MM.1S (cell line): ENCODE data around the gene SHISA6.

Source experiments
- DNase-seq: peaks from one replicate; pipeline ENCODE4 v3.0.0-alpha.2; 2015
- H2AFZ ChIP-seq: fragments of 300-600 bp; sonication (generic); 2 replicates; pipeline ENCODE4 v1.6.0; 2016; ENCODE audit warnings: antibody characterized with exemption, low read length
- H3F3A ChIP-seq: fragments of 300-600 bp; sonication (generic); 2 replicates; pipeline ENCODE4 v1.6.1; 2016; ENCODE audit warnings: mild to moderate bottlenecking, antibody characterized with exemption, low read length, moderate library complexity, mixed read lengths; ENCODE audit not compliant: insufficient read depth
- H3K27ac ChIP-seq: fragments of 300-600 bp; sonication (generic); 2 replicates; pipeline ENCODE4 v1.5.1; 2016; ENCODE audit warnings: mild to moderate bottlenecking, low read length
- H3K27me3 ChIP-seq: fragments of 300-600 bp; sonication (generic); replicated peaks from 2 replicates; pipeline ENCODE4 v1.6.0; 2016; ENCODE audit warnings: low read length; ENCODE audit not compliant: insufficient read depth
- H3K36me3 ChIP-seq: fragments of 300-600 bp; sonication (generic); replicated peaks from 2 replicates; pipeline ENCODE4 v1.6.1; 2016; ENCODE audit warnings: mild to moderate bottlenecking, low read length, mixed read lengths; ENCODE audit not compliant: insufficient read depth
- H3K4me1 ChIP-seq: fragments of 300-600 bp; sonication (generic); 2 replicates; pipeline ENCODE4 v1.6.1; 2016; ENCODE audit warnings: low read length, mixed read lengths
- H3K4me2 ChIP-seq: fragments of 300-600 bp; sonication (generic); 2 replicates; pipeline ENCODE4 v1.6.0; 2016; ENCODE audit warnings: low read depth, low read length
- H3K4me3 ChIP-seq: fragments of 300-600 bp; sonication (generic); 2 replicates; pipeline ENCODE4 v1.5.1; 2016; ENCODE audit warnings: low read length, mixed read lengths
- H3K79me2 ChIP-seq: fragments of 300-600 bp; sonication (generic); 2 replicates; pipeline ENCODE4 v1.6.1; 2016; ENCODE audit warnings: mixed run types, low read length, mixed read lengths
- H3K9ac ChIP-seq: fragments of 300-600 bp; sonication (generic); 2 replicates; pipeline ENCODE4 v1.6.1; 2016; ENCODE audit warnings: low read length, mixed read lengths
- H3K9me2 ChIP-seq: fragments of 300-600 bp; sonication (generic); replicated peaks from 2 replicates; pipeline ENCODE4 v1.6.1; 2016; ENCODE audit warnings: mild to moderate bottlenecking, low read length, mixed read lengths; ENCODE audit not compliant: insufficient read depth
- H3K9me3 ChIP-seq: fragments of 300-600 bp; sonication (generic); replicated peaks from 2 replicates; pipeline ENCODE4 v1.6.1; 2016; ENCODE audit warnings: mild to moderate bottlenecking, low read length, mixed read lengths; ENCODE audit not compliant: insufficient read depth
- H4K20me1 ChIP-seq: fragments of 300-600 bp; sonication (generic); 2 replicates; pipeline ENCODE4 v1.6.1; 2016; ENCODE audit warnings: mild to moderate bottlenecking, low read length, moderate library complexity, mixed read lengths; ENCODE audit not compliant: insufficient read depth
- CTCF ChIP-seq: fragments of 300-600 bp; sonication (generic); IDR thresholded peaks from 2 replicates; pipeline ENCODE4 v1.5.1; 2016; ENCODE audit warnings: antibody characterized with exemption, low read length, mixed read lengths
- EZH2 ChIP-seq: fragments of 300-600 bp; sonication (generic); optimal IDR thresholded peaks from 2 replicates; pipeline ENCODE3; 2017; ENCODE audit warnings: low read depth, mild to moderate bottlenecking, antibody characterized with exemption, low read length, mixed read lengths
- EZH2phosphoT487 ChIP-seq: fragments of 300-600 bp; sonication (generic); IDR thresholded peaks from 2 replicates; pipeline ENCODE4 v1.6.1; 2018; ENCODE audit warnings: antibody characterized with exemption, low read length

The SHISA6 gene

GRCh38 chr17:11245791-11246190 lies 4.8 kb downstream of the SHISA6 start:
- H3K36me3 ChIP-seq: no peaks in the 10 kb centered on the region
- H3K9me2 ChIP-seq: no peaks in the 10 kb centered on the region
- TF ChIP-seq EZH2phosphoT487 (no peak), CTCF (no peak), EZH2 (no peak)
- no peaks in the 10 kb centered on the region for H3K9me3 ChIP-seq
- H2AFZ ChIP-seq: no peak overlapping the region
- no peaks in the 10 kb centered on the region for H4K20me1 ChIP-seq
- H3K27ac ChIP-seq: no peak overlapping the region
- no peaks in the 10 kb centered on the region for H3F3A ChIP-seq
- H3K4me2 ChIP-seq: no peak overlapping the region
- H3K27me3 ChIP-seq: no peaks in the 10 kb centered on the region
- no peak overlapping the region for H3K9ac ChIP-seq
- H3K79me2 ChIP-seq: no peaks in the 10 kb centered on the region
- H3K4me1 ChIP-seq: no peaks in the 10 kb centered on the region
- DNase-seq: no peak
- H3K4me3 ChIP-seq: no peak overlapping the region

- no peaks in the 10 kb centered on the region for H3K9me3 ChIP-seq
These were observed 9.1 kb downstream of the SHISA6 start for GRCh38 chr17:11250161-11250560.

GRCh38 chr17:11251561-11252107 lies 10.6 kb downstream of the SHISA6 start:
- TF ChIP-seq EZH2phosphoT487 (no peak), EZH2 (no peak), CTCF (no peak)
- H3K9me2 ChIP-seq: no peaks in the 10 kb centered on the region
- no peak for DNase-seq
- H3K9me3 ChIP-seq: no peaks in the 10 kb centered on the region
- no peaks in the 10 kb centered on the region for H3K27me3 ChIP-seq
- no peaks in the 10 kb centered on the region for H3F3A ChIP-seq
- H3K27ac ChIP-seq: no peak overlapping the region
- no peaks in the 10 kb centered on the region for H3K79me2 ChIP-seq
- no peak overlapping the region for H3K9ac ChIP-seq
- no peaks in the 10 kb centered on the region for H4K20me1 ChIP-seq
- no peak overlapping the region for H3K4me2 ChIP-seq
- no peaks in the 10 kb centered on the region for H3K4me1 ChIP-seq
- no peaks in the 10 kb centered on the region for H3K36me3 ChIP-seq
- no peak overlapping the region for H2AFZ ChIP-seq
- H3K4me3 ChIP-seq: no peak overlapping the region

More at GRCh38 chr17:11250161-11250560, 9.1 kb downstream of the SHISA6 start:
- Histone ChIP-seq H3K4me1 (no peaks in the 10 kb centered on the region), H3K9me2 (no peaks in the 10 kb centered on the region), H3F3A (no peaks in the 10 kb centered on the region), H3K27ac (no peak overlapping the region), H3K27me3 (no peaks in the 10 kb centered on the region), H3K79me2 (no peaks in the 10 kb centered on the region), H2AFZ (no peak overlapping the region), H3K4me3 (no peak overlapping the region), H4K20me1 (no peaks in the 10 kb centered on the region), H3K9ac (no peak overlapping the region), H3K4me2 (no peak overlapping the region), H3K36me3 (no peaks in the 10 kb centered on the region)
- no peak for DNase-seq
- TF ChIP-seq CTCF (no peak), EZH2phosphoT487 (no peak), EZH2 (no peak)
